Prostate gland (tissue), 2 donors: ENCODE data around the gene CRTAC1.

Source experiments
- POLR2A ChIP-seq: fragments of 450-650 bp; IDR thresholded peaks from one replicate; pipeline ENCODE4 v1.6.1; 2016; ENCODE audit warnings: antibody characterized with exemption, mild to moderate bottlenecking
- POLR2AphosphoS5 ChIP-seq: sonication (generic); formaldehyde crosslinking; IDR thresholded peaks from one replicate; pipeline ENCODE4 v1.6.1; 2017; ENCODE audit warnings: antibody characterized with exemption
- TF ChIP-seq, protein P1 (sequence below), 4 experiments: fragments of 200-600 bp in 2 of 4; fragments of 450-650 bp in 2 of 4; sonication (generic) in 2 of 4; IDR thresholded peaks; 1 replicate in 3 of 4; 2 replicates in 1 of 4; pipeline ENCODE4 v1.5.1; 2016 to 2019; ENCODE audit warnings: antibody characterized with exemption in 4 of 4, mild to moderate bottlenecking in 2 of 4, moderate library complexity in 2 of 4

DNA sequence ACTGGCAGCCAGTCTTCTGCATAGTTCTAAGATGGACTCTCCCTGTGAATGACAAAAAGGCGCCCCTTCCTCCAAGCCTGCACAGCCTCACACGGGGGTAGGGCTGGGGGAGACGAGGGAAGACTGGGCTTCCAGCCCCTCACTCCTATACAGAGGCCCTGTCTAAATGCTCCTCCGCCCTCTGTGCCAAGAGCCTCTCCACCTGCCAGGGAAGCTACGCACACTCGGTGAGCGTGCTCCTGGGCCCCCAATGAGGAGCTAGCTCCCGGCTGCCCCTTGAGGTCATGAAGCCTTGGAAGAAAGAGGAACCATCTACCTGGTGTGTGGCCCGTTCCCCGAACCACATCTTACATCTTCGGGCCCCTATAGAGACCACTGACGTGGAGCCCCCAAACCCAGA is 54.8 kb downstream of the CRTAC1 start:
- TF ChIP-seq, protein P1, sequence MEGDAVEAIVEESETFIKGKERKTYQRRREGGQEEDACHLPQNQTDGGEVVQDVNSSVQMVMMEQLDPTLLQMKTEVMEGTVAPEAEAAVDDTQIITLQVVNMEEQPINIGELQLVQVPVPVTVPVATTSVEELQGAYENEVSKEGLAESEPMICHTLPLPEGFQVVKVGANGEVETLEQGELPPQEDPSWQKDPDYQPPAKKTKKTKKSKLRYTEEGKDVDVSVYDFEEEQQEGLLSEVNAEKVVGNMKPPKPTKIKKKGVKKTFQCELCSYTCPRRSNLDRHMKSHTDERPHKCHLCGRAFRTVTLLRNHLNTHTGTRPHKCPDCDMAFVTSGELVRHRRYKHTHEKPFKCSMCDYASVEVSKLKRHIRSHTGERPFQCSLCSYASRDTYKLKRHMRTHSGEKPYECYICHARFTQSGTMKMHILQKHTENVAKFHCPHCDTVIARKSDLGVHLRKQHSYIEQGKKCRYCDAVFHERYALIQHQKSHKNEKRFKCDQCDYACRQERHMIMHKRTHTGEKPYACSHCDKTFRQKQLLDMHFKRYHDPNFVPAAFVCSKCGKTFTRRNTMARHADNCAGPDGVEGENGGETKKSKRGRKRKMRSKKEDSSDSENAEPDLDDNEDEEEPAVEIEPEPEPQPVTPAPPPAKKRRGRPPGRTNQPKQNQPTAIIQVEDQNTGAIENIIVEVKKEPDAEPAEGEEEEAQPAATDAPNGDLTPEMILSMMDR (IDR thresholded peaks at IDR 0.05): no peak
- TF ChIP-seq POLR2AphosphoS5 (no peak), POLR2A (no peak)
